Left kidney (tissue), 2 donors: Measurements from ENCODE around the gene PRPSAP2. TPM values are rescaled to one million over a fixed set of nuclear protein-coding genes. Genes with fewer than 3 reads are reported as not detected.
A peak's percentile ranks its signal among the peaks of the same experiment; 100 is the strongest.
"Not testable (repeated sequence)": the region's sequence is repeated elsewhere in the genome, so short reads cannot be mapped to it uniquely, and the experiment has no call there.

Source experiments
- DNase-seq: peaks from one replicate; pipeline ENCODE4 v3.0.0-alpha.2; 2013
- polyA plus RNA-seq: library from polyadenylated mRNA; unstranded; fragments of 120-200 nt; gene quantifications from one replicate; pipeline ENCODE4 v1.2.1, GENCODE V29; 2013; ENCODE audit not compliant: insufficient read length

Gene PRPSAP2
- polyA plus RNA-seq, 1 donor, result 62.3 TPM

GRCh38 chr17:18877104-18877645, 19.2 kb downstream of the PRPSAP2 start:
- no peak for DNase-seq

- DNase-seq, result peak; percentile 12
Observed at GRCh38 chr17:18888766-18889290, 30.9 kb downstream of the PRPSAP2 start.

GRCh38 chr17:18889658-18890057, 31.7 kb downstream of the PRPSAP2 start:
- no peak for DNase-seq

- DNase-seq, result no peak
Observed at GRCh38 chr17:18891541-18891940, 33.6 kb downstream of the PRPSAP2 start.

GRCh38 chr17:18896146-18896545, 38.2 kb downstream of the PRPSAP2 start:
- no peak for DNase-seq

- no peak for DNase-seq
Observed at GRCh38 chr17:18896947-18897346, 39.0 kb downstream of the PRPSAP2 start.

GRCh38 chr17:18904482-18904881, 46.6 kb downstream of the PRPSAP2 start:
- DNase-seq, result no peak

GRCh38 chr17:18905226-18905625, 47.3 kb downstream of the PRPSAP2 start:
- no peak for DNase-seq

- DNase-seq, result no peak
Observed at GRCh38 chr17:18910326-18910725, 52.4 kb downstream of the PRPSAP2 start.

- no peak for DNase-seq
Observed at GRCh38 chr17:18910881-18911280, 53.0 kb downstream of the PRPSAP2 start.

- DNase-seq, result no peak
Observed at GRCh38 chr17:18916816-18917500, 59.0 kb downstream of the PRPSAP2 start.

GRCh38 chr17:18917506-18918032, 59.6 kb downstream of the PRPSAP2 start:
- no peak for DNase-seq

GRCh38 chr17:18919963-18920362, 62.0 kb downstream of the PRPSAP2 start:
- no peak for DNase-seq

- DNase-seq, result no peak
Observed at GRCh38 chr17:18920911-18921441, 63.0 kb downstream of the PRPSAP2 start.

GRCh38 chr17:18921485-18921884, 63.6 kb downstream of the PRPSAP2 start:
- DNase-seq, result no peak

GRCh38 chr17:18921912-18922451, 64.1 kb downstream of the PRPSAP2 start:
- DNase-seq, result no peak

GRCh38 chr17:18922596-18922995, 64.7 kb downstream of the PRPSAP2 start:
- not testable (repeated sequence) for DNase-seq

- DNase-seq, result no peak
Observed at GRCh38 chr17:18925187-18925586, 67.3 kb downstream of the PRPSAP2 start.

- no peak for DNase-seq
Observed at GRCh38 chr17:18928628-18929125, 70.7 kb downstream of the PRPSAP2 start.

GRCh38 chr17:18932360-18933055, 74.6 kb downstream of the PRPSAP2 start:
- no peak for DNase-seq

GRCh38 chr17:18933102-18934058, 75.4 kb downstream of the PRPSAP2 start:
- DNase-seq, result no peak
